ENCODE measurements around the gene ZNF469. TPM values are rescaled to one million over a fixed set of nuclear protein-coding genes. Genes with fewer than 3 reads are reported as not detected.

Gene ZNF469
- total RNA-seq, 1 experiment from 2014 or later: 0.28 TPM

GRCh38 chr16:88375996-88376834 is 6.5 kb upstream of the ZNF469 start:
- no peaks in the 10 kb centered on the region for H3K36me3 ChIP-seq (replicated peaks; ENCODE audit: control insufficient read depth, insufficient read depth, low read length)
- H3K4me3 ChIP-seq (ENCODE audit: insufficient read depth, low read depth, low read length): no peak overlapping the region
- no peaks in the 10 kb centered on the region for H3K27me3 ChIP-seq (ENCODE audit: control insufficient read depth, insufficient read depth, low read length)
- DNase-seq: peak; percentile 70

- H3K4me3 ChIP-seq (ENCODE audit: insufficient read depth, low read depth, low read length): no peak overlapping the region
- H3K36me3 ChIP-seq (replicated peaks; ENCODE audit: control insufficient read depth, insufficient read depth, low read length): no peaks in the 10 kb centered on the region
- peaks cover under 1% of the 10 kb centered on the region for H3K27me3 ChIP-seq (ENCODE audit: control insufficient read depth, insufficient read depth, low read length)
- peak; percentile 64 for DNase-seq
Observed at GRCh38 chr16:88376835-88377726, 5.7 kb upstream of the ZNF469 start.

- no peak overlapping the region for H3K4me3 ChIP-seq (ENCODE audit: insufficient read depth, low read depth, low read length)
- peaks cover 8% of the 10 kb centered on the region for H3K27me3 ChIP-seq (ENCODE audit: control insufficient read depth, insufficient read depth, low read length)
- no peaks in the 10 kb centered on the region for H3K36me3 ChIP-seq (replicated peaks; ENCODE audit: control insufficient read depth, insufficient read depth, low read length)
- DNase-seq: no peak
Observed at GRCh38 chr16:88377961-88378360, 4.8 kb upstream of the ZNF469 start.

- no peak for DNase-seq
- Histone ChIP-seq H3K4me3 (ENCODE audit: insufficient read depth, low read depth, low read length) (no peak overlapping the region), H3K27me3 (ENCODE audit: control insufficient read depth, insufficient read depth, low read length) (peaks cover 8% of the 10 kb centered on the region), H3K36me3 (replicated peaks; ENCODE audit: control insufficient read depth, insufficient read depth, low read length) (no peaks in the 10 kb centered on the region)
Observed at GRCh38 chr16:88378401-88378800, 4.4 kb upstream of the ZNF469 start.

- Histone ChIP-seq H3K27me3 (ENCODE audit: control insufficient read depth, insufficient read depth, low read length) (peaks cover 14% of the 10 kb centered on the region), H3K36me3 (replicated peaks; ENCODE audit: control insufficient read depth, insufficient read depth, low read length) (no peaks in the 10 kb centered on the region), H3K4me3 (ENCODE audit: insufficient read depth, low read depth, low read length) (no peak overlapping the region)
- peak; percentile 68 for DNase-seq
Observed at GRCh38 chr16:88378836-88379693, 3.7 kb upstream of the ZNF469 start.

GRCh38 chr16:88379694-88380040 is 3.1 kb upstream of the ZNF469 start:
- Histone ChIP-seq H3K4me3 (ENCODE audit: insufficient read depth, low read depth, low read length) (no peak overlapping the region), H3K27me3 (ENCODE audit: control insufficient read depth, insufficient read depth, low read length) (peaks cover 20% of the 10 kb centered on the region), H3K36me3 (replicated peaks; ENCODE audit: control insufficient read depth, insufficient read depth, low read length) (no peaks in the 10 kb centered on the region)
- DNase-seq: no peak

- no peaks in the 10 kb centered on the region for H3K36me3 ChIP-seq (replicated peaks; ENCODE audit: control insufficient read depth, insufficient read depth, low read length)
- peaks cover 24% of the 10 kb centered on the region for H3K27me3 ChIP-seq (ENCODE audit: control insufficient read depth, insufficient read depth, low read length)
- DNase-seq: no peak
- H3K4me3 ChIP-seq (ENCODE audit: insufficient read depth, low read depth, low read length): no peak overlapping the region
Observed at GRCh38 chr16:88380099-88380498, 2.7 kb upstream of the ZNF469 start.

GRCh38 chr16:88380619-88381018 is 2.1 kb upstream of the ZNF469 start:
- Histone ChIP-seq H3K27me3 (ENCODE audit: control insufficient read depth, insufficient read depth, low read length) (peaks cover 24% of the 10 kb centered on the region), H3K4me3 (ENCODE audit: insufficient read depth, low read depth, low read length) (no peak overlapping the region), H3K36me3 (replicated peaks; ENCODE audit: control insufficient read depth, insufficient read depth, low read length) (no peaks in the 10 kb centered on the region)
- DNase-seq: no peak

GRCh38 chr16:88381820-88382451 is 823 bp upstream of the ZNF469 start:
- Histone ChIP-seq H3K27me3 (ENCODE audit: control insufficient read depth, insufficient read depth, low read length) (peaks cover 24% of the 10 kb centered on the region), H3K4me3 (ENCODE audit: insufficient read depth, low read depth, low read length) (no peak overlapping the region), H3K36me3 (replicated peaks; ENCODE audit: control insufficient read depth, insufficient read depth, low read length) (no peaks in the 10 kb centered on the region)
- peak; percentile 86 for DNase-seq

GRCh38 chr16:88383401-88384221 is 852 bp downstream of the ZNF469 start:
- H3K36me3 ChIP-seq (replicated peaks; ENCODE audit: control insufficient read depth, insufficient read depth, low read length): no peaks in the 10 kb centered on the region
- peak overlapping the region; percentile 28 for H3K4me3 ChIP-seq (ENCODE audit: insufficient read depth, low read depth, low read length)
- peaks cover 24% of the 10 kb centered on the region for H3K27me3 ChIP-seq (ENCODE audit: control insufficient read depth, insufficient read depth, low read length)
- DNase-seq: peak; percentile 89

GRCh38 chr16:88384222-88385111 is 1.7 kb downstream of the ZNF469 start:
- DNase-seq: peak; percentile 60
- Histone ChIP-seq H3K27me3 (ENCODE audit: control insufficient read depth, insufficient read depth, low read length) (peaks cover 24% of the 10 kb centered on the region), H3K36me3 (replicated peaks; ENCODE audit: control insufficient read depth, insufficient read depth, low read length) (no peaks in the 10 kb centered on the region), H3K4me3 (ENCODE audit: insufficient read depth, low read depth, low read length) (peak overlapping the region; percentile 28; the same call in 1 of the 2 replicates)

GRCh38 chr16:88385112-88385594 is 2.4 kb downstream of the ZNF469 start:
- Histone ChIP-seq H3K4me3 (ENCODE audit: insufficient read depth, low read depth, low read length) (no peak overlapping the region), H3K36me3 (replicated peaks; ENCODE audit: control insufficient read depth, insufficient read depth, low read length) (no peaks in the 10 kb centered on the region), H3K27me3 (ENCODE audit: control insufficient read depth, insufficient read depth, low read length) (peaks cover 24% of the 10 kb centered on the region)
- no peak for DNase-seq

Measured in H7 (cell line).